Measurements from ENCODE around the gene SYT14. TPM values are rescaled to one million over a fixed set of nuclear protein-coding genes. Genes with fewer than 3 reads are reported as not detected.

Gene SYT14
- polyA plus RNA-seq, 1 donor from 2014 or later: 21.9 TPM

DNA sequence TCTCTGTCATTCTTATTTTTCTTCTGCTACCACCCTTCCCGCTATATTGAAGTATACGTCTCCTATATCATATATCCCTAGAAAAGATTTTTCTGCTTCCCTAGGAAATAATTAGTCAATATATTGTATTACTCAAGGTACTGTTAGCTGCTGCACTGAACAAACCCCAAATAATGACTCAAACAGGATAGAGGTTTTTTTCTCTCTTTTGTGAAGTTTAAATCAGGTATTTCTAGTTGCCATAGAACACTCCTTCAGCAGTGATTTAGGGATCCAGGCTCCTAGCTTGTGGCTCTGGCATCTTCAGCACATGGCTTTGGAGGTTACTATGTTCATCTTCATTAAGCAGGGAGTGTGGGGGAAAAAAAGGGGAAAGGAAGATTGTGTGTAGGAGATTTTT, 18.1 kb downstream of the SYT14 start:
- Histone ChIP-seq H3K9me3 (ENCODE audit: low read length) (no peaks in the 10 kb centered on the region), H3K79me2 (replicated peaks; ENCODE audit: insufficient read depth, low read length) (peaks cover 7% of the 10 kb centered on the region), H3K9ac (ENCODE audit: low read length) (no peak overlapping the region), H3F3A (ENCODE audit: insufficient read depth, low read length, poor library complexity, severe bottlenecking) (no peaks in the 10 kb centered on the region), H3K4me3 (ENCODE audit: low read length) (no peak overlapping the region), H3K27ac (ENCODE audit: low read length) (no peak overlapping the region), H3K4me2 (ENCODE audit: low read length) (no peak overlapping the region), H4K20me1 (ENCODE audit: insufficient read depth) (no peaks in the 10 kb centered on the region), H3K9me2 (ENCODE audit: insufficient read depth, low read length) (no peaks in the 10 kb centered on the region), H2AFZ (ENCODE audit: low read depth, low read length) (no peak overlapping the region), H3K27me3 (ENCODE audit: insufficient read depth, low read depth, low read length) (no peaks in the 10 kb centered on the region), H3K36me3 (ENCODE audit: insufficient read depth, low read length) (no peaks in the 10 kb centered on the region)
- TF ChIP-seq POLR2AphosphoS5 (IDR thresholded peaks at IDR 0.05): no peak
- TF ChIP-seq MXI1 (conservative IDR thresholded peaks at IDR 0.05; ENCODE audit: poor library complexity, severe bottlenecking): no peak
- no peak for TF ChIP-seq EZH2 (IDR thresholded peaks at IDR 0.05; ENCODE audit: borderline replicate concordance, insufficient read depth, low read length, poor library complexity, severe bottlenecking)
- TF ChIP-seq RAD21 (conservative IDR thresholded peaks at IDR 0.05): no peak
- no peak for TF ChIP-seq SMC3 (conservative IDR thresholded peaks at IDR 0.05; ENCODE audit: poor library complexity)
- TF ChIP-seq, protein P1, sequence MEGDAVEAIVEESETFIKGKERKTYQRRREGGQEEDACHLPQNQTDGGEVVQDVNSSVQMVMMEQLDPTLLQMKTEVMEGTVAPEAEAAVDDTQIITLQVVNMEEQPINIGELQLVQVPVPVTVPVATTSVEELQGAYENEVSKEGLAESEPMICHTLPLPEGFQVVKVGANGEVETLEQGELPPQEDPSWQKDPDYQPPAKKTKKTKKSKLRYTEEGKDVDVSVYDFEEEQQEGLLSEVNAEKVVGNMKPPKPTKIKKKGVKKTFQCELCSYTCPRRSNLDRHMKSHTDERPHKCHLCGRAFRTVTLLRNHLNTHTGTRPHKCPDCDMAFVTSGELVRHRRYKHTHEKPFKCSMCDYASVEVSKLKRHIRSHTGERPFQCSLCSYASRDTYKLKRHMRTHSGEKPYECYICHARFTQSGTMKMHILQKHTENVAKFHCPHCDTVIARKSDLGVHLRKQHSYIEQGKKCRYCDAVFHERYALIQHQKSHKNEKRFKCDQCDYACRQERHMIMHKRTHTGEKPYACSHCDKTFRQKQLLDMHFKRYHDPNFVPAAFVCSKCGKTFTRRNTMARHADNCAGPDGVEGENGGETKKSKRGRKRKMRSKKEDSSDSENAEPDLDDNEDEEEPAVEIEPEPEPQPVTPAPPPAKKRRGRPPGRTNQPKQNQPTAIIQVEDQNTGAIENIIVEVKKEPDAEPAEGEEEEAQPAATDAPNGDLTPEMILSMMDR (IDR thresholded peaks at IDR 0.05; ENCODE audit: poor library complexity, severe bottlenecking): no peak
- no peak for TF ChIP-seq EP300 (conservative IDR thresholded peaks at IDR 0.05; ENCODE audit: poor library complexity, severe bottlenecking)
- TF ChIP-seq TAF1 (IDR thresholded peaks at IDR 0.05; ENCODE audit: low read depth): no peak
- TF ChIP-seq, protein P2, sequence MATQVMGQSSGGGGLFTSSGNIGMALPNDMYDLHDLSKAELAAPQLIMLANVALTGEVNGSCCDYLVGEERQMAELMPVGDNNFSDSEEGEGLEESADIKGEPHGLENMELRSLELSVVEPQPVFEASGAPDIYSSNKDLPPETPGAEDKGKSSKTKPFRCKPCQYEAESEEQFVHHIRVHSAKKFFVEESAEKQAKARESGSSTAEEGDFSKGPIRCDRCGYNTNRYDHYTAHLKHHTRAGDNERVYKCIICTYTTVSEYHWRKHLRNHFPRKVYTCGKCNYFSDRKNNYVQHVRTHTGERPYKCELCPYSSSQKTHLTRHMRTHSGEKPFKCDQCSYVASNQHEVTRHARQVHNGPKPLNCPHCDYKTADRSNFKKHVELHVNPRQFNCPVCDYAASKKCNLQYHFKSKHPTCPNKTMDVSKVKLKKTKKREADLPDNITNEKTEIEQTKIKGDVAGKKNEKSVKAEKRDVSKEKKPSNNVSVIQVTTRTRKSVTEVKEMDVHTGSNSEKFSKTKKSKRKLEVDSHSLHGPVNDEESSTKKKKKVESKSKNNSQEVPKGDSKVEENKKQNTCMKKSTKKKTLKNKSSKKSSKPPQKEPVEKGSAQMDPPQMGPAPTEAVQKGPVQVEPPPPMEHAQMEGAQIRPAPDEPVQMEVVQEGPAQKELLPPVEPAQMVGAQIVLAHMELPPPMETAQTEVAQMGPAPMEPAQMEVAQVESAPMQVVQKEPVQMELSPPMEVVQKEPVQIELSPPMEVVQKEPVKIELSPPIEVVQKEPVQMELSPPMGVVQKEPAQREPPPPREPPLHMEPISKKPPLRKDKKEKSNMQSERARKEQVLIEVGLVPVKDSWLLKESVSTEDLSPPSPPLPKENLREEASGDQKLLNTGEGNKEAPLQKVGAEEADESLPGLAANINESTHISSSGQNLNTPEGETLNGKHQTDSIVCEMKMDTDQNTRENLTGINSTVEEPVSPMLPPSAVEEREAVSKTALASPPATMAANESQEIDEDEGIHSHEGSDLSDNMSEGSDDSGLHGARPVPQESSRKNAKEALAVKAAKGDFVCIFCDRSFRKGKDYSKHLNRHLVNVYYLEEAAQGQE (IDR thresholded peaks at IDR 0.05; ENCODE audit: borderline replicate concordance): no peak

DNA sequence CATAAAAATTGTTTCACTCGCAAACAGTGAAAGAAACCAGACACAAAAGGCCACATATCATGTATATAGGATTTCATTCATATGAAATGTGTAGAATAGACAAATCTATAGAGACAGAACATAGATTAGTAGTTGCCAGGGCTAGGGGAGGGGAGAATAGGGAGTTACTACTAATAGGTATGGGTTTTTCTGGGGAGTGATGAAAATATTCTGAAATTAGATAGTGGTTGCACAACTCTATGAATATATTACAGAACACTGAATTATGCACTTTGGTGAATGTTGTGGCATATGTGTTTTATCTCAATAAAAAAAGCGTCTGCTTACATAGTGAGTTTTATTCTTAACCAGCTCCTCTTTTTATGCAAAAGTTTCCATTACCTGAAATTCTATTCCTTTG, 21.6 kb downstream of the SYT14 start:
- TF ChIP-seq, protein P1 (IDR thresholded peaks at IDR 0.05; ENCODE audit: poor library complexity, severe bottlenecking): no peak
- TF ChIP-seq SMC3 (conservative IDR thresholded peaks at IDR 0.05; ENCODE audit: poor library complexity) (no peak), RAD21 (conservative IDR thresholded peaks at IDR 0.05) (no peak), MXI1 (conservative IDR thresholded peaks at IDR 0.05; ENCODE audit: poor library complexity, severe bottlenecking) (no peak), TAF1 (IDR thresholded peaks at IDR 0.05; ENCODE audit: low read depth) (no peak), POLR2AphosphoS5 (IDR thresholded peaks at IDR 0.05) (no peak), EZH2 (IDR thresholded peaks at IDR 0.05; ENCODE audit: borderline replicate concordance, insufficient read depth, low read length, poor library complexity, severe bottlenecking) (no peak), EP300 (conservative IDR thresholded peaks at IDR 0.05; ENCODE audit: poor library complexity, severe bottlenecking) (no peak)
- TF ChIP-seq, protein P2 (IDR thresholded peaks at IDR 0.05; ENCODE audit: borderline replicate concordance): no peak
- H3K4me3 ChIP-seq (ENCODE audit: low read length): no peak overlapping the region
- no peak overlapping the region for H3K4me2 ChIP-seq (ENCODE audit: low read length)
- no peaks in the 10 kb centered on the region for H3F3A ChIP-seq (ENCODE audit: insufficient read depth, low read length, poor library complexity, severe bottlenecking)
- H2AFZ ChIP-seq (ENCODE audit: low read depth, low read length): no peak overlapping the region
- no peaks in the 10 kb centered on the region for H3K9me2 ChIP-seq (ENCODE audit: insufficient read depth, low read length)
- no peaks in the 10 kb centered on the region for H4K20me1 ChIP-seq (ENCODE audit: insufficient read depth)
- no peaks in the 10 kb centered on the region for H3K9me3 ChIP-seq (ENCODE audit: low read length)
- H3K9ac ChIP-seq (ENCODE audit: low read length): no peak overlapping the region
- H3K27me3 ChIP-seq (ENCODE audit: insufficient read depth, low read depth, low read length): no peaks in the 10 kb centered on the region
- H3K79me2 ChIP-seq (replicated peaks; ENCODE audit: insufficient read depth, low read length): no peaks in the 10 kb centered on the region
- H3K36me3 ChIP-seq (ENCODE audit: insufficient read depth, low read length): no peaks in the 10 kb centered on the region
- H3K27ac ChIP-seq (ENCODE audit: low read length): no peak overlapping the region

All from neural cell (in vitro differentiated cells).